ENCODE results near the gene CDH16. TPM values are rescaled to one million over a fixed set of nuclear protein-coding genes. Genes with fewer than 3 reads are reported as not detected.

CDH16 gene
- total and polyA plus RNA-seq, 2 donors (not counting 1 experiment from before 2014, with no cell fraction given), result not detected

DNA sequence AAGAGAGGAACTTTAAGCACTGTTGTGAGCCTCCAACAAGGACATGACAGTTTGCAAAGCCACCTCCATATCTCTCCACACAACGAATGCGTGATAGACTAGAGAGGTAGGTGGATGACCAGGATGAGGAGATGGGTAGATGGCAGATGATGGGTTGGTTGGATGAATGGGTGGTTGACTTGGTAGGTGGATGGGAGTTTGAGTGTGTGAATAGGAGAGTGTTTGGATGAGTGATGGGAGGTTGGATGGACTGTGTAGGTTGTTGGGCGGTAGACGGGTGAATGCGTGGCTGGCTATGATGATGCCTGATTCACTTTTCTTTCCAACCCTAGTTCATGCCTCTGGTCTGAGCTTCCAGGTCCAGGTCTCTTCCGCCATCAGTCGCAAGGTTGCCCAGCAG is 4.1 kb downstream of the CDH16 start:
- H3K27me3 ChIP-seq (ENCODE audit: control insufficient read depth, insufficient read depth, low read length), result peaks cover 6% of the 10 kb centered on the region
- DNase-seq (ENCODE audit: low read depth in 2 of 2), result no peak
- no peaks in the 10 kb centered on the region for H3K9me3 ChIP-seq (ENCODE audit: control insufficient read depth, insufficient read depth, low read depth, low read length)
- no peak for TF ChIP-seq EZH2 (IDR thresholded peaks at IDR 0.05; ENCODE audit: low read length, missing control alignments)
- TF ChIP-seq, protein P1, sequence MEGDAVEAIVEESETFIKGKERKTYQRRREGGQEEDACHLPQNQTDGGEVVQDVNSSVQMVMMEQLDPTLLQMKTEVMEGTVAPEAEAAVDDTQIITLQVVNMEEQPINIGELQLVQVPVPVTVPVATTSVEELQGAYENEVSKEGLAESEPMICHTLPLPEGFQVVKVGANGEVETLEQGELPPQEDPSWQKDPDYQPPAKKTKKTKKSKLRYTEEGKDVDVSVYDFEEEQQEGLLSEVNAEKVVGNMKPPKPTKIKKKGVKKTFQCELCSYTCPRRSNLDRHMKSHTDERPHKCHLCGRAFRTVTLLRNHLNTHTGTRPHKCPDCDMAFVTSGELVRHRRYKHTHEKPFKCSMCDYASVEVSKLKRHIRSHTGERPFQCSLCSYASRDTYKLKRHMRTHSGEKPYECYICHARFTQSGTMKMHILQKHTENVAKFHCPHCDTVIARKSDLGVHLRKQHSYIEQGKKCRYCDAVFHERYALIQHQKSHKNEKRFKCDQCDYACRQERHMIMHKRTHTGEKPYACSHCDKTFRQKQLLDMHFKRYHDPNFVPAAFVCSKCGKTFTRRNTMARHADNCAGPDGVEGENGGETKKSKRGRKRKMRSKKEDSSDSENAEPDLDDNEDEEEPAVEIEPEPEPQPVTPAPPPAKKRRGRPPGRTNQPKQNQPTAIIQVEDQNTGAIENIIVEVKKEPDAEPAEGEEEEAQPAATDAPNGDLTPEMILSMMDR (conservative IDR thresholded peaks at IDR 0.05 in 1 of 2, IDR thresholded peaks at IDR 0.05 in 1 of 2; ENCODE audit: low read depth in 1 of 2, low read length in 2 of 2), result no peak
- H3K4me1 ChIP-seq (ENCODE audit: control insufficient read depth, extremely low read depth, insufficient read depth, low read length), result no peaks in the 10 kb centered on the region
- H3K27ac ChIP-seq (ENCODE audit: insufficient read depth, low read length), result no peak overlapping the region
- H3K36me3 ChIP-seq (ENCODE audit: control insufficient read depth, insufficient read depth, low read length), result no peaks in the 10 kb centered on the region
- H3K79me2 ChIP-seq (ENCODE audit: control insufficient read depth, insufficient read depth, low read length), result no peaks in the 10 kb centered on the region
- H3K9ac ChIP-seq (ENCODE audit: insufficient read depth, low read length), result no peak overlapping the region
- no peak overlapping the region for H3K4me2 ChIP-seq (ENCODE audit: extremely low read depth, insufficient read depth, low read length)
- H3K4me3 ChIP-seq (replicated peaks in 1 of 4; ENCODE audit: control extremely low read depth in 1 of 4, insufficient read depth in 1 of 4, low read depth in 3 of 4, low read length in 4 of 4), result no peak overlapping the region
- no peak overlapping the region for H2AFZ ChIP-seq (ENCODE audit: low read length)
- no peaks in the 10 kb centered on the region for H4K20me1 ChIP-seq (ENCODE audit: control insufficient read depth, extremely low read depth, insufficient read depth, low read length)

DNA sequence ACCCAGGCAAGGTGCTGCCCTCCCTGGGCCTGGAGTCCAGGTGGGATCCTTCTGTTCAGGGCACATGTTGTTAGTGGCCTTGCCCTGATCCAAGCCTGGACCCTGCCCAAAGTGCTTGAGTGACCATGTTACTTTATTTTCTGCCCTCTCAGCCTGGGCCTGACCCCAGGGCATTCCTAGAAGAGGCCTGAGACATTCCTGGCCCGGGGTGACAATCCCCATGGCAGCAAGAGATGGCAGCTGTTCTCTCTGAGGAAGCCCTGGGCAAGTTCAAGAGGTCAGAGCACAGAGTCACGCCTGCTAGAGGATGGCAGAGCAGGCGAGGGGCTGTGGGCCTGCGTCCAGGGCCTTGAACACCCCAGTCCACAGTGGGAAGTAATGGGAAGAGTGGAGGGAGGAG is 5.0 kb downstream of the CDH16 start:
- Histone ChIP-seq H3K9me3 (ENCODE audit: control insufficient read depth, insufficient read depth, low read depth, low read length) (no peaks in the 10 kb centered on the region), H3K79me2 (ENCODE audit: control insufficient read depth, insufficient read depth, low read length) (no peaks in the 10 kb centered on the region), H3K27me3 (ENCODE audit: control insufficient read depth, insufficient read depth, low read length) (peaks cover 6% of the 10 kb centered on the region), H4K20me1 (ENCODE audit: control insufficient read depth, extremely low read depth, insufficient read depth, low read length) (no peaks in the 10 kb centered on the region), H3K9ac (ENCODE audit: insufficient read depth, low read length) (no peak overlapping the region), H3K4me3 (replicated peaks in 1 of 4; ENCODE audit: control extremely low read depth in 1 of 4, insufficient read depth in 1 of 4, low read depth in 3 of 4, low read length in 4 of 4) (no peak overlapping the region), H3K4me1 (ENCODE audit: control insufficient read depth, extremely low read depth, insufficient read depth, low read length) (no peaks in the 10 kb centered on the region), H2AFZ (ENCODE audit: low read length) (no peak overlapping the region), H3K36me3 (ENCODE audit: control insufficient read depth, insufficient read depth, low read length) (no peaks in the 10 kb centered on the region), H3K4me2 (ENCODE audit: extremely low read depth, insufficient read depth, low read length) (no peak overlapping the region), H3K27ac (ENCODE audit: insufficient read depth, low read length) (no peak overlapping the region)
- DNase-seq (ENCODE audit: low read depth in 2 of 2), result no peak
- TF ChIP-seq, protein P1 (conservative IDR thresholded peaks at IDR 0.05 in 1 of 2, IDR thresholded peaks at IDR 0.05 in 1 of 2; ENCODE audit: low read depth in 1 of 2, low read length in 2 of 2), result no peak
- no peak for TF ChIP-seq EZH2 (IDR thresholded peaks at IDR 0.05; ENCODE audit: low read length, missing control alignments)

DNA sequence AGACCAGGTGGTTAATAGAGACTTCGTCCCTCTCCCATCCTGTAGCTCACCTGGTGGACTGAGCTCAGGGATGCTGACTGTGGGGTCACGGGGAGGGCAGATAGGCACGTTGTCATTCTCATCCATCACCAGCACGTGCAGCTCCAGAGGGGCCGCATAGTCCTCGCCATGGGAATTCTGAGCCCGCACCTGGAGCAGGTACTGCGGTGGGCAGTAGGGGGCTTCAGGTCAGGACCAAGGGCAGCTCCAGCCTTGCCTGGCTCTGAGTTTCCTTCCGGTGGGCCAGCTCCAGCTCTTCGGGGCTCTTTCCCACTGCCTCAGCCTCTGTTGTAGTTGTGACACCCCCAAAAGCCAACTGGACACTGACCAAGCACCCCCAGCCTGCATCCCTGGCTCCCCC is 5.6 kb downstream of the CDH16 start:
- no peak for DNase-seq (ENCODE audit: low read depth in 2 of 2)
- Histone ChIP-seq H3K9ac (ENCODE audit: insufficient read depth, low read length) (no peak overlapping the region), H3K36me3 (ENCODE audit: control insufficient read depth, insufficient read depth, low read length) (no peaks in the 10 kb centered on the region), H2AFZ (ENCODE audit: low read length) (no peak overlapping the region), H3K4me3 (replicated peaks in 1 of 4; ENCODE audit: control extremely low read depth in 1 of 4, insufficient read depth in 1 of 4, low read depth in 3 of 4, low read length in 4 of 4) (no peak overlapping the region), H3K27me3 (ENCODE audit: control insufficient read depth, insufficient read depth, low read length) (peaks cover 6% of the 10 kb centered on the region), H3K27ac (ENCODE audit: insufficient read depth, low read length) (no peak overlapping the region), H3K79me2 (ENCODE audit: control insufficient read depth, insufficient read depth, low read length) (no peaks in the 10 kb centered on the region), H3K4me1 (ENCODE audit: control insufficient read depth, extremely low read depth, insufficient read depth, low read length) (no peaks in the 10 kb centered on the region), H3K9me3 (ENCODE audit: control insufficient read depth, insufficient read depth, low read depth, low read length) (no peaks in the 10 kb centered on the region), H4K20me1 (ENCODE audit: control insufficient read depth, extremely low read depth, insufficient read depth, low read length) (no peaks in the 10 kb centered on the region), H3K4me2 (ENCODE audit: extremely low read depth, insufficient read depth, low read length) (no peak overlapping the region)
- TF ChIP-seq, protein P1 (conservative IDR thresholded peaks at IDR 0.05 in 1 of 2, IDR thresholded peaks at IDR 0.05 in 1 of 2; ENCODE audit: low read depth in 1 of 2, low read length in 2 of 2), result no peak

Data from fibroblast of lung (primary cell).